Stomach (tissue), 9 donors: ENCODE measurements around the gene SEMA3D. TPM values are rescaled to one million over a fixed set of nuclear protein-coding genes. Genes with fewer than 3 reads are reported as not detected.

Experiments used
- DNase-seq, 2 donors: peaks; one replicate each; pipeline versions ENCODE4 v3.0.0 to v3.0.0-alpha.2; 2013 to 2019
- H3K27ac ChIP-seq, 5 donors: fragments of 200-600 bp in 4 of 5; sonication (generic) in 4 of 5; one replicate each; pipeline ENCODE4 v1.5.1; 2013 to 2019; ENCODE audit warnings: mild to moderate bottlenecking in 1 of 5, moderate library complexity in 1 of 5
- H3K27me3 ChIP-seq, 3 donors: fragments of 200-600 bp; sonication (generic); one replicate each; pipeline ENCODE4 v1.5.1; 2017 to 2019; ENCODE audit warnings: mixed run types in 1 of 3
- H3K36me3 ChIP-seq, 4 donors: fragments of 200-600 bp; sonication (generic); 1 replicate in 3 of 4; 2 replicates in 1 of 4; pipeline ENCODE4 v1.5.1; 2016 to 2019
- H3K4me1 ChIP-seq, 4 donors: fragments of 200-600 bp; sonication (generic); one replicate each; pipeline ENCODE4 v1.5.1; 2016 to 2019
- H3K4me3 ChIP-seq, 4 donors: fragments of 200-600 bp; sonication (generic) in 3 of 4; one replicate each; pipeline ENCODE4 v1.5.1; 2016 to 2019; ENCODE audit warnings: mild to moderate bottlenecking in 1 of 4
- H3K9me3 ChIP-seq, 4 donors: fragments of 200-600 bp; sonication (generic); one replicate each; pipeline ENCODE4 v1.5.1; 2016 to 2019
- CTCF ChIP-seq, 7 experiments: fragments of 450-650 bp in 4 of 7; fragments of 200-600 bp in 3 of 7; sonication (generic) in 3 of 7; IDR thresholded peaks; one replicate each; pipeline ENCODE4 v1.5.1; 2016 to 2019; ENCODE audit warnings: antibody characterized with exemption in 7 of 7, control low read depth in 2 of 7, mild to moderate bottlenecking in 1 of 7
- EP300 ChIP-seq: sonication (generic); formaldehyde crosslinking; IDR thresholded peaks from one replicate; pipeline ENCODE4 v1.6.1; 2017; ENCODE audit warnings: antibody characterized with exemption
- POLR2A ChIP-seq, 4 donors: fragments of 450-650 bp; IDR thresholded peaks; one replicate each; pipeline ENCODE4 v1.6.1; 2016; ENCODE audit warnings: antibody characterized with exemption in 4 of 4, control low read depth in 2 of 4, mild to moderate bottlenecking in 1 of 4, moderate library complexity in 1 of 4
- POLR2AphosphoS5 ChIP-seq, 3 donors: sonication (generic); formaldehyde crosslinking; IDR thresholded peaks; one replicate each; pipeline ENCODE4 v1.6.1; 2016; ENCODE audit warnings: antibody characterized with exemption in 3 of 3
- WGBS, 5 donors: extraction: QIAGEN DNeasy Blood & Tissue Kit in 3 of 5; methylation state at CpG; one replicate each; pipeline versions ENCODE4 v1.1.5 to v1.1.7; 2013 to 2018; 5-methylcytosine and 5-hydroxymethylcytosine counted together
- intact Hi-C: fragments of 100-400 bp; cut with DNase I; formaldehyde crosslinking; loops from one replicate; pipeline ENCODE4 v1.15.1; 2023; ENCODE audit warnings: low total_unique reads
- polyA plus RNA-seq, 3 donors: library from polyadenylated mRNA; stranded (reverse); fragments of 200-250 nt; gene quantifications; one replicate each; pipeline ENCODE4 v1.2.3, GENCODE V29; 2013
- total RNA-seq, 5 donors: library from RNA; depleted of rRNA; stranded (reverse); fragments of >200 nt; gene quantifications; one replicate each; pipeline versions ENCODE4 v1.1.0 to v1.2.3, GENCODE V29; 2014 to 2016
- donor health status: healthy with polysubstance abuse.
- donor health status: Bipolar disorder and iron deficiency.
- donor health status: healthy.

The SEMA3D gene
- total and polyA plus RNA-seq, 8 donors: 0.44 to 20.9 (median 2.6) TPM; not detected in 1

GRCh38 chr7:85081392-85081791 is 105.5 kb downstream of the SEMA3D start:
- 8 to 15% (median 14%) methylated on average over 1 of the region's 1 CpG for WGBS, 5 donors
- peaks cover 0 to 33% (median 7%) of the 10 kb centered on the region in 4 donors for H3K4me1 ChIP-seq
- peak in 1 of 2 donors; percentile 44 for DNase-seq
- no peak overlapping the region for H3K27ac ChIP-seq
- H3K4me3 ChIP-seq: no peak overlapping the region
- intact Hi-C loops: no loop called here
- H3K36me3 ChIP-seq: no peaks in the 10 kb centered on the region
- TF ChIP-seq EP300: no peak
- no peak for TF ChIP-seq CTCF (IDR thresholded peaks at IDR 0.05)
- TF ChIP-seq POLR2A (IDR thresholded peaks at IDR 0.05): no peak
- TF ChIP-seq POLR2AphosphoS5 (IDR thresholded peaks at IDR 0.05): no peak
- H3K27me3 ChIP-seq: no peaks in the 10 kb centered on the region
- no peaks in the 10 kb centered on the region for H3K9me3 ChIP-seq

- Histone ChIP-seq H3K27me3 (no peaks in the 10 kb centered on the region), H3K27ac (no peak overlapping the region), H3K4me1 (peaks cover 3 to 45% (median 9%) of the 10 kb centered on the region in 4 donors), H3K4me3 (no peak overlapping the region), H3K9me3 (no peaks in the 10 kb centered on the region), H3K36me3 (no peaks in the 10 kb centered on the region)
- intact Hi-C loops: no loop called here
- no peak for DNase-seq
- WGBS, 5 donors: 63 to 94% (median 90%) methylated on average over 1 of the region's 1 CpG
- no peak for TF ChIP-seq EP300
- TF ChIP-seq POLR2A (IDR thresholded peaks at IDR 0.05): no peak
- no peak for TF ChIP-seq POLR2AphosphoS5 (IDR thresholded peaks at IDR 0.05)
- TF ChIP-seq CTCF (IDR thresholded peaks at IDR 0.05): no peak
Observed at GRCh38 chr7:85079434-85079833, 107.4 kb downstream of the SEMA3D start.

- no peak for DNase-seq
- Histone ChIP-seq H3K9me3 (no peaks in the 10 kb centered on the region), H3K36me3 (no peaks in the 10 kb centered on the region), H3K27me3 (no peaks in the 10 kb centered on the region), H3K27ac (no peak overlapping the region), H3K4me3 (no peak overlapping the region), H3K4me1 (peaks cover 3 to 45% (median 9%) of the 10 kb centered on the region in 4 donors)
- WGBS, 5 donors: 35 to 57% (median 49%) methylated on average over 3 of the region's 3 CpGs
- TF ChIP-seq CTCF (IDR thresholded peaks at IDR 0.05): no peak
- TF ChIP-seq EP300: no peak
- no peak for TF ChIP-seq POLR2A (IDR thresholded peaks at IDR 0.05)
- no peak for TF ChIP-seq POLR2AphosphoS5 (IDR thresholded peaks at IDR 0.05)
- intact Hi-C loops: no loop called here
Observed at GRCh38 chr7:85078181-85078580, 108.7 kb downstream of the SEMA3D start.

- TF ChIP-seq POLR2A (IDR thresholded peaks at IDR 0.05) (no peak), POLR2AphosphoS5 (IDR thresholded peaks at IDR 0.05) (peak in 2 of 3 donors; percentile 24 to 68)
- no peak overlapping the region for H3K4me3 ChIP-seq
- WGBS, 5 donors: 32 to 53% (median 37%) methylated on average over 2 of the region's 2 CpGs
- no peaks in the 10 kb centered on the region for H3K27me3 ChIP-seq
- peaks cover 0 to 34% (median 4%) of the 10 kb centered on the region in 4 donors for H3K4me1 ChIP-seq
- peak overlapping the region in 3 of 5 donors; percentile 8 to 30 (median 21) for H3K27ac ChIP-seq
- intact Hi-C loops: no loop called here
- H3K36me3 ChIP-seq: no peaks in the 10 kb centered on the region
- DNase-seq: peak in 1 of 2 donors; percentile 64
- no peaks in the 10 kb centered on the region for H3K9me3 ChIP-seq
Observed at GRCh38 chr7:85075864-85076263, 111.0 kb downstream of the SEMA3D start.

GRCh38 chr7:85074992-85075391 is 111.9 kb downstream of the SEMA3D start:
- Histone ChIP-seq H3K4me3 (no peak overlapping the region), H3K4me1 (peaks cover 0 to 29% (median 4%) of the 10 kb centered on the region in 4 donors), H3K9me3 (no peaks in the 10 kb centered on the region), H3K27me3 (no peaks in the 10 kb centered on the region), H3K36me3 (no peaks in the 10 kb centered on the region), H3K27ac (peak overlapping the region in 2 of 5 donors; percentile 8 to 21)
- TF ChIP-seq POLR2AphosphoS5 (IDR thresholded peaks at IDR 0.05): no peak
- no peak for TF ChIP-seq CTCF (IDR thresholded peaks at IDR 0.05)
- 53 to 69% (median 62%) methylated on average over 2 of the region's 2 CpGs for WGBS, 5 donors
- intact Hi-C loops: no loop called here
- no peak for DNase-seq
